DMS79 treated with DMSO at 0.1 percent for 48 hours (cell line): Measurements from ENCODE around the gene CCDC74A.
"Not testable (repeated sequence)": the region's sequence is repeated elsewhere in the genome, so short reads cannot be mapped to it uniquely, and the experiment has no call there.

ENCODE experiments used
- DNase-seq: peaks from one replicate; lab custom pipeline; 2025; lab: John Stamatoyannopoulos, UW

The CCDC74A gene

GRCh38 chr2:131529864-131530445, 2.3 kb downstream of the CCDC74A start:
- not testable (repeated sequence) for DNase-seq

DNA sequence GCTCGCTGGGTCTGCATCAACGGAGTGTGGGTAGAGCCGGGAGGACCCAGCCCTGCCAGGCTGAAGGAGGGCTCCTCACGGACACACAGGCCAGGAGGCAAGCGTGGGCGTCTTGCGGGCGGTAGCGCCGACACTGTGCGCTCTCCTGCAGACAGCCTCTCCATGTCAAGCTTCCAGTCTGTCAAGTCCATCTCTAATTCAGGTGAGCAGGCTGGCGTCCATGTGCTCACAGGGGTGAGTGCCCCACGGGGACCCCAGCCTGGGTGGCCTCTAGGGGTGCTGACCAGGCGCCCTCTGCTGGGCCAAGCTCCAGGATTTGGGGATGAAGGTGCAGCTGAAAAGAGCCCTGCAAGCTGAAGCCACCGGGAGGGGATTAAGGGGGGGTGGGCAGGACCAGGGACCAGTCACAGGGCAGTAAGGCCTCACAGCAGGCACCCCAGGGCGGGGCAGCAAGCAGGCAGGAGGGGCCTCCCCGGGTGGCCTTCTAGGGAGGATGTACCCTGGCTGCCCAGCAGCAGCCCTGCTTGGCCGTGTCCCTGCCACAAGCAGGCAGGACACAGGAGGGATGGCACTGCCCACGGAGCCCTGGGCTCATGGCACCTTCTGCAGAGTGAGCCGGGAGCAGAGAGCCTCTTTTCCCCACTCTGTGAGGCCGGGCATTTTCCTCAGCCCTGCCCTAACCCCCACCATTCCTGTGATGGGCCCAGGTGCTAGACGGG, 3.1 kb downstream of the CCDC74A start:
- not testable (repeated sequence) for DNase-seq

- DNase-seq, result not testable (repeated sequence)
Observed at GRCh38 chr2:131531547-131532185, 4.0 kb downstream of the CCDC74A start.

DNA sequence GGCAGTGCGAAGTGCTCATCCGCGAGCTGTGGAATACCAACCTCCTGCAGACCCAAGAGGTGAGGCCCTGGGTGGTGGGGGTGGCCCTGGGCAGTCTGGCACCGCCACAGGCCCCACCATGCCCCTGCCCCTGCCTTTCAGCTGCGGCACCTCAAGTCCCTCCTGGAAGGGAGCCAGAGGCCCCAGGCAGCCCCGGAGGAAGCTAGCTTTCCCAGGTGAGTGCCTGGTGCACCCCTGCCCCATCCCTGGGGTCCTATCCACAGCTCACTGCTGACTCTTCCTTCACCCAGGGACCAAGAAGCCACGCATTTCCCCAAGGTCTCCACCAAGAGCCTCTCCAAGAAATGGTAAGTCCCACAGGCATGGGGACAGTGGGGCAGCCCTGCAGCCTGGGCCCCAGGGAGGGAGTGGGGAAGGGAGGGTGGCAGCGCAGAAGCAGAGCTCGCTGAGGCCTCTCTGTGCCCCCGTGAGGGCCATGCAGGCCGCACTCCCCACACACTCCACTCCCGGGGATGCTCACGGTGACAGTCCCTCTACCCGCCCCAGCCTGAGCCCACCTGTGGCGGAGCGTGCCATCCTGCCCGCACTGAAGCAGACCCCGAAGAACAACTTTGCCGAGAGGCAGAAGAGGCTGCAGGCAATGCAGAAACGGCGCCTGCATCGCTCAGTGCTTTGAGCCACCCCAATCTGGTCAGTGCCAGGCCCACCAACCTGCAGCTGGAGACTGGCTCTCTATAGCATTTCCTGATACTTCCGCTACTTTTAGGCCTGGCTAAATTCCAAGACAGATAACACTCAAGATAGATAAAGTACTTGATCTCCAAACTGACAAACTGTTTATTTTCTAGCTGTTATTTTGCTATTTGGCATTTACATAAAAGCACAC, 5.3 kb downstream of the CCDC74A start:
- DNase-seq, result peak; percentile 17

- DNase-seq, result peak; percentile 17
Observed at GRCh38 chr2:131533609-131534316, 6.1 kb downstream of the CCDC74A start.

DNA sequence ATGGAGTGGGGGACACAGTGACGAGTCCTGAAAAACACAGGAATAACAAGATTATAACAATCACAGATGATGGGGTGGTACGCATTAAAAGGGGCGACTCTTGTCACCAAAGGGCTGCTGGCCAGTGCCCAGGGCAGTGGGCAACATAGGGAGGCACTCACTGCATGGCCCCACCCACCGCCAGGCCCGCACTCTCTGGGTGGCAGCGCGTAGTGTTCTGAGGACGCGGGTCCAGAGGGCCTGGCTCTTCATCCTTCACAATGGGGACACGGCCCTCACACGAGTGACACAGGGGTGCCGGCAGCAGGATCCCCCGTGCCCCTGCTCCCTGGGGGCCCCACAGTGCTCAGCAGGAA, 6.6 kb downstream of the CCDC74A start:
- DNase-seq, result not testable (repeated sequence)

GRCh38 chr2:131534965-131535364, 7.3 kb downstream of the CCDC74A start:
- not testable (repeated sequence) for DNase-seq

DNA sequence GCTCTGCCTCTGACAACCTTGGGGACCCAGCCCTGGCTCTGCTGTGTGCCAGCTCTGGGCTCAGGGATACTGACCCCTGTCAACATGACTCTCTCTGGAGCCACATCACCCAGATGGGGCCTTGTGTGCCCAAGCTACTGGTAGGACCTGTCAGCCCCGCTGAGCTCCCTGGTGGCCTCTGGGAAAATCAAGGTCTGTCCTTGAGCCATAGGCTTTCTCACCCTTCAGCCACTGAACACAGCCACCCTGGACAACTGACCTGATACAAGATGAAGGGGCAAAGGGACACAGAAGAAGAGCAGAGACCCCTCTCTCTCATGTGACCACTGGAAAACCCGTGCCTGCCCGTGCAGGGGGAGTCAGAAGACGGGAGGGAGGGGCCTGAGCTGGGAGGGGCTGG, 7.8 kb downstream of the CCDC74A start:
- DNase-seq, result no peak

DNA sequence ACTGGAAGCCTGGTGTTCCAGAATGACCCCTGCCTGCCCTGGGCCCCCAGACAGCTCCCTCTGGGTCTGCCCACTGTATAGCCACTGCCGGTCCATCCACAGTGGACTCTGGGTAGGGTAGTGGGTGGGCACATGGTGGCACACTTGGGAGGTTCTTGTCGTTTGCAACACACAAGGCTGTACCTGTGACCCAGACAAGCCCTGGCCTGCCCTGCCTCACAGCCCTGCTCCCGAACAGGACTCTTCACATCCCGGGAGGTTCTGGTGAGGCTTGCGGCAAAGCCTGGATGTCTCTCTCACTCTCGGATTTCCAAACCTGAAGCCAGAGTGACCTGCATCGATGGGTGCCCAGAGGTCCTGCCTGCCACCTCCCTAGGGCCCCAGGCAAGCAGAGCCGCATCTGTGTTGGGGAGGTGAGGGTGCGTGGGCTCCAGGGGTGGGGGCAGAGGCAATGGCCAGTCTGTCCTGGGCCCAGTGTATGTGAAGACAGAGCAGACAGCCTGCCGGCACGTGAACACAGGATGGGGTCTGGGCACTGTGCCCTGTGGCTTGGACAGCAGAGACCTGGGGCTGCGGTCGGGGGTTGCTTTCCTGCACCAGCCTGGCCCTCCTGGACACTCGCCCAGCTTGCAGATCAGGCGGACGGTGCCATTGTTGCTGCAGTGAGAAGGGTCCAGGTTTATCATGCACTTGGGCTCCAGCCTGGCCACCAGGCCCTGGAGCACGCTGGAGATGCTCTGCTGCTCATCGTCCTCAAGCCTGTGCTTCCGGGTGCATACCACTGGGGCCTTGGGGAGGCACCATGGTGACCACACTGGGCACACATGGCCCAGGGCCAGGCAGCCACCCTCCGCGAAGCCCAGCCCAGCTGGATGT, 8.5 kb downstream of the CCDC74A start:
- not testable (repeated sequence) for DNase-seq

- DNase-seq, result not testable (repeated sequence)
Observed at GRCh38 chr2:131536841-131537240, 9.2 kb downstream of the CCDC74A start.

- DNase-seq, result not testable (repeated sequence)
Observed at GRCh38 chr2:131538856-131539255, 11.2 kb downstream of the CCDC74A start.

- no peak for DNase-seq
Observed at GRCh38 chr2:131542438-131543384, 15.0 kb downstream of the CCDC74A start.

DNA sequence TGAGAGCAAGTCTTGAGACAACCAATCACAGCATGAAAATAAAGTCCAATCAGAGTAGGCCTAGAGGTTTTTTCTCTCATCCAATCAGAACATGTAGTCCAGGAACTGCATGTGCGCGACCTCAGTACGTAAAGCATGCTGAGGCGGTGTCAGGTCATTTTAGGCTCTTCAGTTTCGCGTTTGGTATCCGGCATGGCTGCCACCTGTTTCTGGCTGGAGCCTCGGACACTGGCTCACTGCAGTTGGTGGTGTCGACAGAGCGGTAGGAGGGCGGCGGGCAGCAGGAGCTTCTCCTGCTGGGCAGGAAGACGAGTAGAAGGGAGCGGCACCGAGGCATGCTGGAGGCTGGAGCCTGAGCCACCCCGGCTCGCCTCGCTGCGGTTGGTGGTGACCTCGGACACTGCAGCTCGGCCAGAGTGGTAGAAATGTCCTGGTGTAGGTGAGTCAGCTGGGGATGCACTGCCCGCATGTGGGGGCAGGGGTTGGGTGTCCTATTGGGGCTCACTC, 15.8 kb downstream of the CCDC74A start:
- no peak for DNase-seq

- DNase-seq, result not testable (repeated sequence)
Observed at GRCh38 chr2:131544006-131544812, 16.5 kb downstream of the CCDC74A start.

GRCh38 chr2:131544813-131545165, 17.1 kb downstream of the CCDC74A start:
- DNase-seq, result not testable (repeated sequence)

DNA sequence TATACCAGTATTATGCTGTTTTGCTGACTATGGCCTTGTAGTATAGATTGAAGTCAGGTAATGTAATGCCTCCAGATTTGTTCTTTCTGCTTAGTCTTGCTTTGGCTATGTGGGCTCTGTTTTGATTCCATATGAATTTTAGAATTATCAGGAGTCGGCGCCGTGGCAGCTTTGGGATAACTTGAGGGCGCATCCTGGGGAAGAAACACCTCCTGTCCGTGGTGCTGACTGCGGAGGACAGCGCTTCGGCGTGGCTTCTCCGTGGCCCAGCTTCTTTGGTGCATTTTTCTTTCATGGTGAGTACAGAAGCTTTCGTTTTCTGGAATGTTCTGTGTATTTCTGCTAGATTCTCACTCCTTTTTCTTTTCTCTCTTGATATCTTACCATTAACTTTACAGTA, 25.2 kb downstream of the CCDC74A start:
- DNase-seq, result no peak

DNA sequence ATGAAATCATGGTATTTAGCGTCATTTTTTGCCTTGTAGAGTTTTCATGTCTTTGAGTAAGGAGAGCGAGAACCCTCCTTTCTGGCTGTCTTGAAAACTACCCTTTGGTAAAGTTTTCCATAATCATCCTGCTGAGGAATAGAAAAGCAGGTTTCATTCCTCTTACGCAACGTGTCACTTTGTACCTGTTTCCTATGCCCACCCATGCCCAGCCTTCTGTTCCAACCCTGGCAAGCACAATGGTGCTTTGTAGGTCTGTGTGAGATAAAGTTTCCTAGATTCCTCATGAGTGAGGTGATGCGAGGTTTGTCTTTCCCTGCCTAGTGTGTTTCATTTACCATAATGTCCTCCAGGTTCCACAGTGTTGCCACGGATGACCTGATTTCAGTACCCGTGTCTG, 29.3 kb downstream of the CCDC74A start:
- no peak for DNase-seq

GRCh38 chr2:131557558-131558321, 30.1 kb downstream of the CCDC74A start:
- DNase-seq, result no peak
